HG03064 (cell line): Measurements from ENCODE around the gene MACC1.
"Not testable (repeated sequence)": the region's sequence is repeated elsewhere in the genome, so short reads cannot be mapped to it uniquely, and the experiment has no call there.

Source experiments
- ATAC-seq: cut with Tn5 transposase; IDR thresholded peaks from one replicate; pipeline ENCODE4 v1.9.1; 2021; ENCODE audit warnings: low read depth; ENCODE audit not compliant: unreplicated experiment

MACC1 gene

GRCh38 chr7:20140291-20141001 is 76.7 kb downstream of the MACC1 start:
- no peak for ATAC-seq

- ATAC-seq: no peak
Measured at GRCh38 chr7:20136647-20137046, 80.5 kb downstream of the MACC1 start.

GRCh38 chr7:20133803-20134202 is 83.4 kb downstream of the MACC1 start:
- ATAC-seq: no peak

GRCh38 chr7:20132585-20132984 is 84.6 kb downstream of the MACC1 start:
- no peak for ATAC-seq

- ATAC-seq: no peak
Measured at GRCh38 chr7:20131776-20132175, 85.4 kb downstream of the MACC1 start.

GRCh38 chr7:20129920-20130319 is 87.3 kb downstream of the MACC1 start:
- ATAC-seq: no peak

GRCh38 chr7:20128001-20128400 is 89.2 kb downstream of the MACC1 start:
- no peak for ATAC-seq

- not testable (repeated sequence) for ATAC-seq
Measured at GRCh38 chr7:20126060-20126459, 91.1 kb downstream of the MACC1 start.

GRCh38 chr7:20124087-20124486 is 93.1 kb downstream of the MACC1 start:
- ATAC-seq: not testable (repeated sequence)

GRCh38 chr7:20122653-20123316 is 94.4 kb downstream of the MACC1 start:
- ATAC-seq: not testable (repeated sequence)

GRCh38 chr7:20122073-20122472 is 95.1 kb downstream of the MACC1 start:
- ATAC-seq: no peak

GRCh38 chr7:20121404-20121803 is 95.8 kb downstream of the MACC1 start:
- no peak for ATAC-seq

GRCh38 chr7:20120611-20121168 is 96.5 kb downstream of the MACC1 start:
- ATAC-seq: not testable (repeated sequence)

- ATAC-seq: no peak
Measured at GRCh38 chr7:20116869-20117268, 100.3 kb downstream of the MACC1 start.

- peak; percentile 84 for ATAC-seq
Measured at GRCh38 chr7:20114468-20114867, 102.7 kb downstream of the MACC1 start.

- ATAC-seq: peak; percentile 92
Measured at GRCh38 chr7:20113427-20114027, 103.7 kb downstream of the MACC1 start.

GRCh38 chr7:20112696-20113095 is 104.5 kb downstream of the MACC1 start:
- ATAC-seq: no peak

- ATAC-seq: no peak
Measured at GRCh38 chr7:20111821-20112542, 105.2 kb downstream of the MACC1 start.

- ATAC-seq: no peak
Measured at GRCh38 chr7:20107582-20107981, 109.6 kb downstream of the MACC1 start.

GRCh38 chr7:20104696-20105095 is 112.5 kb downstream of the MACC1 start:
- ATAC-seq: no peak

- ATAC-seq: no peak
Measured at GRCh38 chr7:20102982-20103381, 114.2 kb downstream of the MACC1 start.
